ENCODE measurements around the gene CRIP2. TPM values are rescaled to one million over a fixed set of nuclear protein-coding genes. Genes with fewer than 3 reads are reported as not detected.

Gene CRIP2
- total and polyA plus RNA-seq, 2 experiments from 2014 or later = 188 to 319 TPM

- Histone ChIP-seq H4K20me1 (ENCODE audit: insufficient read depth) (no peaks in the 10 kb centered on the region), H3K27me3 (replicated peaks; ENCODE audit: insufficient read depth) (no peaks in the 10 kb centered on the region; the same call in none of the 2 replicates), H3K27ac (no peak overlapping the region), H3K9me2 (ENCODE audit: insufficient read depth) (no peaks in the 10 kb centered on the region), H3K4me2 (ENCODE audit: unreplicated experiment) (peak overlapping the region; percentile 72), H3K36me3 (ENCODE audit: low read depth) (no peaks in the 10 kb centered on the region), H3K4me3 (peak overlapping the region; percentile 75), H3K9ac (peak overlapping the region; percentile 48; the same call in 1 of the 2 replicates), H3K9me3 (ENCODE audit: low read depth) (no peaks in the 10 kb centered on the region), H3F3A (ENCODE audit: insufficient read depth) (peaks cover 14% of the 10 kb centered on the region), H2AFZ (peak overlapping the region; percentile 76), H3K79me2 (ENCODE audit: insufficient read depth) (no peaks in the 10 kb centered on the region), H3K4me1 (ENCODE audit: insufficient read depth) (no peaks in the 10 kb centered on the region)
- no peak for DNase-seq
- TF ChIP-seq EZH2 (IDR thresholded peaks at IDR 0.05; ENCODE audit: insufficient read depth, poor library complexity, severe bottlenecking) = no peak
- no peak for TF ChIP-seq EZH2phosphoT487 (IDR thresholded peaks at IDR 0.05; ENCODE audit: insufficient read depth, low read depth)
- 3 to 7% methylated on average over 7 to 20 of the region's 23 CpGs for whole genome bisulfite sequencing, 2 experiments (ENCODE audit: low coverage in 1 of 2, low lambda C conversion rate in 2 of 2, missing lambda C conversion rate in 2 of 2)
- in situ Hi-C loops (cut with MboI) = no loop called here
Measured at GRCh38 chr14:105527381-105527825, 52.8 kb downstream of the CRIP2 start.

- H4K20me1 ChIP-seq (ENCODE audit: insufficient read depth) = no peaks in the 10 kb centered on the region
- in situ Hi-C loops (cut with MboI) = no loop called here
- H3K79me2 ChIP-seq (ENCODE audit: insufficient read depth) = no peaks in the 10 kb centered on the region
- H3K9me3 ChIP-seq (ENCODE audit: low read depth) = no peaks in the 10 kb centered on the region
- no peaks in the 10 kb centered on the region; the same call in 1 of the 2 replicates for H3K27me3 ChIP-seq (replicated peaks; ENCODE audit: insufficient read depth)
- no peaks in the 10 kb centered on the region for H3K9me2 ChIP-seq (ENCODE audit: insufficient read depth)
- H3K9ac ChIP-seq = peak overlapping the region; percentile 76
- H3K4me1 ChIP-seq (ENCODE audit: insufficient read depth) = no peaks in the 10 kb centered on the region
- peaks cover 14% of the 10 kb centered on the region for H3F3A ChIP-seq (ENCODE audit: insufficient read depth)
- peak overlapping the region; percentile 75 for H3K4me3 ChIP-seq
- H3K4me2 ChIP-seq (ENCODE audit: unreplicated experiment) = peak overlapping the region; percentile 72
- TF ChIP-seq EZH2 (IDR thresholded peaks at IDR 0.05; ENCODE audit: insufficient read depth, poor library complexity, severe bottlenecking) = no peak
- TF ChIP-seq EZH2phosphoT487 (IDR thresholded peaks at IDR 0.05; ENCODE audit: insufficient read depth, low read depth) = no peak
- H3K36me3 ChIP-seq (ENCODE audit: low read depth) = no peaks in the 10 kb centered on the region
- WGBS, 2 experiments (ENCODE audit: low coverage in 1 of 2, low lambda C conversion rate in 2 of 2, missing lambda C conversion rate in 2 of 2) = 7 to 8% methylated on average over 32 to 35 of the region's 67 CpGs
- DNase-seq = peak; percentile 90
- H2AFZ ChIP-seq = peak overlapping the region; percentile 76
- H3K27ac ChIP-seq = no peak overlapping the region
Measured at GRCh38 chr14:105527826-105528585, 53.4 kb downstream of the CRIP2 start.

GRCh38 chr14:105528586-105529318 lies 54.1 kb downstream of the CRIP2 start:
- Histone ChIP-seq H3K4me1 (ENCODE audit: insufficient read depth) (no peaks in the 10 kb centered on the region), H3F3A (ENCODE audit: insufficient read depth) (peaks cover 14% of the 10 kb centered on the region), H3K27me3 (replicated peaks; ENCODE audit: insufficient read depth) (no peaks in the 10 kb centered on the region; the same call in 1 of the 2 replicates), H4K20me1 (ENCODE audit: insufficient read depth) (no peaks in the 10 kb centered on the region), H3K9ac (peak overlapping the region; percentile 8; the same call in 1 of the 2 replicates), H3K36me3 (ENCODE audit: low read depth) (no peaks in the 10 kb centered on the region), H3K79me2 (ENCODE audit: insufficient read depth) (no peaks in the 10 kb centered on the region), H3K4me2 (ENCODE audit: unreplicated experiment) (peak overlapping the region; percentile 7), H3K4me3 (peak overlapping the region; percentile 75), H3K9me3 (ENCODE audit: low read depth) (no peaks in the 10 kb centered on the region), H3K9me2 (ENCODE audit: insufficient read depth) (no peaks in the 10 kb centered on the region), H2AFZ (peak overlapping the region; percentile 58; the same call in 1 of the 2 replicates), H3K27ac (no peak overlapping the region)
- WGBS, 2 experiments (ENCODE audit: low coverage in 1 of 2, low lambda C conversion rate in 2 of 2, missing lambda C conversion rate in 2 of 2) = 32 to 35% methylated on average over 45 to 73 of the region's 89 CpGs
- in situ Hi-C loops (cut with MboI) = no loop called here
- DNase-seq = peak; percentile 27
- TF ChIP-seq EZH2 (IDR thresholded peaks at IDR 0.05; ENCODE audit: insufficient read depth, poor library complexity, severe bottlenecking) (no peak), EZH2phosphoT487 (IDR thresholded peaks at IDR 0.05; ENCODE audit: insufficient read depth, low read depth) (no peak)

GRCh38 chr14:105529319-105529568 lies 54.6 kb downstream of the CRIP2 start:
- Histone ChIP-seq H3K9ac (no peak overlapping the region), H3K4me3 (no peak overlapping the region), H3K4me2 (ENCODE audit: unreplicated experiment) (no peak overlapping the region), H3K27ac (no peak overlapping the region), H3K9me2 (ENCODE audit: insufficient read depth) (no peaks in the 10 kb centered on the region), H2AFZ (no peak overlapping the region), H4K20me1 (ENCODE audit: insufficient read depth) (no peaks in the 10 kb centered on the region), H3K9me3 (ENCODE audit: low read depth) (no peaks in the 10 kb centered on the region), H3F3A (ENCODE audit: insufficient read depth) (peaks cover 14% of the 10 kb centered on the region), H3K27me3 (replicated peaks; ENCODE audit: insufficient read depth) (no peaks in the 10 kb centered on the region; the same call in 1 of the 2 replicates), H3K4me1 (ENCODE audit: insufficient read depth) (no peaks in the 10 kb centered on the region), H3K79me2 (ENCODE audit: insufficient read depth) (no peaks in the 10 kb centered on the region), H3K36me3 (ENCODE audit: low read depth) (no peaks in the 10 kb centered on the region)
- TF ChIP-seq EZH2phosphoT487 (IDR thresholded peaks at IDR 0.05; ENCODE audit: insufficient read depth, low read depth) (no peak), EZH2 (IDR thresholded peaks at IDR 0.05; ENCODE audit: insufficient read depth, poor library complexity, severe bottlenecking) (no peak)
- DNase-seq = no peak
- WGBS, 2 experiments (ENCODE audit: low coverage in 1 of 2, low lambda C conversion rate in 2 of 2, missing lambda C conversion rate in 2 of 2) = 67 to 77% methylated on average over 18 to 24 of the region's 24 CpGs
- in situ Hi-C loops (cut with MboI) = no loop called here

Other genes with a start within 250 kb of the CRIP2 start
- gene BTBD6, start 226.3 kb upstream of the CRIP2 start, total RNA-seq (2014; rRNA removed; shearing (Covaris generic)) = 74.9 and 77.5 TPM in 2 replicates
- gene BTBD6, start 226.3 kb upstream of the CRIP2 start, polyA plus RNA-seq (2016; fragmentation: Nextera tagmentation; extraction: Ambion mirVana) = 5.3 and 5.9 TPM in 2 replicates
- 27.0 and 47.8 TPM in 2 replicates for gene BRF1, start 173.8 kb upstream of the CRIP2 start, total RNA-seq (2014; rRNA removed; shearing (Covaris generic))
- gene BRF1, start 173.8 kb upstream of the CRIP2 start, polyA plus RNA-seq (2016; fragmentation: Nextera tagmentation; extraction: Ambion mirVana) = 10.5 and 11.0 TPM in 2 replicates
- gene PACS2, start 160.1 kb upstream of the CRIP2 start, total RNA-seq (2014; rRNA removed; shearing (Covaris generic)) = 36.7 and 39.7 TPM in 2 replicates
- 9.9 and 10.0 TPM in 2 replicates for gene PACS2, start 160.1 kb upstream of the CRIP2 start, polyA plus RNA-seq (2016; fragmentation: Nextera tagmentation; extraction: Ambion mirVana)
- 0.13 and 0.43 TPM in 2 replicates for gene TEX22, start 76.3 kb upstream of the CRIP2 start, total RNA-seq (2014; rRNA removed; shearing (Covaris generic))
- 0.27 and 0.46 TPM in 2 replicates for gene TEX22, start 76.3 kb upstream of the CRIP2 start, polyA plus RNA-seq (2016; fragmentation: Nextera tagmentation; extraction: Ambion mirVana)
- 37.0 and 50.3 TPM in 2 replicates for gene MTA1, start 55.0 kb upstream of the CRIP2 start, total RNA-seq (2014; rRNA removed; shearing (Covaris generic))
- 8.1 and 9.6 TPM in 2 replicates for gene MTA1, start 55.0 kb upstream of the CRIP2 start, polyA plus RNA-seq (2016; fragmentation: Nextera tagmentation; extraction: Ambion mirVana)
- 1.8 and 12.3 TPM in 2 replicates for gene CRIP1, start 12.1 kb downstream of the CRIP2 start, total RNA-seq (2014; rRNA removed; shearing (Covaris generic))
- 32.7 and 37.7 TPM in 2 replicates for gene CRIP1, start 12.1 kb downstream of the CRIP2 start, polyA plus RNA-seq (2016; fragmentation: Nextera tagmentation; extraction: Ambion mirVana)
- 8.7 and 9.8 TPM in 2 replicates for gene TEDC1, start 16.4 kb downstream of the CRIP2 start, total RNA-seq (2014; rRNA removed; shearing (Covaris generic))
- 4.0 and 6.4 TPM in 2 replicates for gene TEDC1, start 16.4 kb downstream of the CRIP2 start, polyA plus RNA-seq (2016; fragmentation: Nextera tagmentation; extraction: Ambion mirVana)
- gene TMEM121, start 51.8 kb downstream of the CRIP2 start, total RNA-seq (2014; rRNA removed; shearing (Covaris generic)) = 11.1 and 20.5 TPM in 2 replicates
- 4.1 and 5.8 TPM in 2 replicates for gene TMEM121, start 51.8 kb downstream of the CRIP2 start, polyA plus RNA-seq (2016; fragmentation: Nextera tagmentation; extraction: Ambion mirVana)